GDM1 (cell line): ENCODE measurements around the gene ARHGAP30.

Experiments used
- DNase-seq: peaks from one replicate; lab custom pipeline; 2025; lab: John Stamatoyannopoulos, UW

The ARHGAP30 gene

DNA sequence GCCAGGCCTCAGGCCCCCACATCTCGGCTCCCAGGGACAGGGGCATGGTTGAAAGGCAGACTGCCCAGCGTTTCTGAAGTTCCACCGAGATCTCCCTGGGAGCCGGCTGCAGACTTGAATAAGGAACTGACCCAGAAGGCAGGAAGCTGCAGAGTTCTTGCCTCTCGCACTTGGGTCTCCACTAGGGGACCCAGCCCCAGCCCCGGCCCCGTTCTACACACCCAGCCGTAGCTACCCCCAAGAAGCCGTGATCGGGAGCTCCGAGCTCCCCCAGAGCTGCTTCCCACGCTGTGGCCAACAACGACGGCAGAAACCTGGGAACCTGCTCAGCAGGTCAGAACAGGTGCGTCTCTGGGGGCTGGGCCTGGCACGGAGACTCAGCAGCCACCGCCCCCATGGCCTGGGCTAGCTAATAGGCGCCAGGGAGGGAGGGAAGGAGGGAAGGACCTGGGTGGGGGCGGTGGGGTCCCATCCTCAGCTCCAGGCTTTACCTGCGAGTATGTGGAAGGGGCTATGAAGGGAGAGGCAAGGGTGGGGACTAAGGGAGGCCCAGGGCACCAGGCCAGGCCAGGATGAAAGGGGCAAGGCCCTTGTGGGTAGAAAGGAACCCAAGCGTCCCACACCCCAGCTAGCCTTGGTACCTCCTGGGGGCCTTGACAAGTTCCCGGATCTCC, 19.7 kb upstream of the ARHGAP30 start, which contains the start of gene NECTIN4:
Gene NECTIN4, minus strand, starts transcription at position 308 of the 674 bp plus-strand sequence. Its CDS starts 262 bp downstream, at position 46.
- no peak for DNase-seq

DNA sequence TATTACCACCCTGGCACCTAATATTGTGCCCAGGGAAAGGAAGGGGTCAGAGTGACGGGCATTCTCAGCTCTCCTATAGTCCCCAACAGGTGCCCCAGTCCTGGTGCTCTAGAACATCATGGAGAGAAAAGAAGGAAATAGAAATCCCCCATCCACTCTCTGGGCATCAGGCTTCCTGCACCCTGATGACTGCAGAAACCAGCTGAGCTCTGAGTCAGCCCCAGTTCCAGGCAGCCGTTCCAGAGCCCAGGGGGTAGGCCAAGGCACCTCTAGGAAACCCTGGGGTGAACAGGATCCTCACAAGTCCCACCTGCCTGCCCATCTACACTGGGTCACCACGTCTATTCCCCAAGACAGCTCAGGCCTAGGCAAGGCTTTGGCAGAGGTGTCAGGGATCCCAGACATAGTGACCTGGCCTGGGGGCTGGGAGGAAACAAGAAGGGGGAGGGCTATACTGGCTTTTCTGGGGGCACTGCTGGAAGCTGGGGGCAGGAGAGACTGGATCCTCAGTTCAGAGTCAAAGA, 19.0 kb upstream of the ARHGAP30 start:
- no peak for DNase-seq

DNA sequence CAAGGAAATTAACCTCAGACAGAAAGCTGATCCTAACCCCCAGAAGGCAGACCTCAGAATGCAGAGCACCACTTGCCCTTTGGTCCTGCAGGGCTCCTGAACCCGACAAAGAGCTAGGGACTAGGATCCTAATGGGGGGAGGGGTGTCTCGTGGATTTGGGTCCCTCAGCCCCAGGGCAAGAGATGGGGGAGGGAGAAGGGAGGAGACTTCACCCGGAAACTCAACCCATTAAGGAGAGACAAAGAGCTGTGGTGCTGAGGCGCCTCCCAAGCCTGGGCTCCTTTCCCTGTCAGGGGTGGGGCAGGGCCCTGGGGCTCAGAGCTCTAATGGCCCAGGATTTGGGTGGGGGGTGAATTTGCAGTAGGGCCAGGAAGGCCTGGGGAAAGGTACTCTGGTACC, 16.8 kb upstream of the ARHGAP30 start:
- DNase-seq = no peak

DNA sequence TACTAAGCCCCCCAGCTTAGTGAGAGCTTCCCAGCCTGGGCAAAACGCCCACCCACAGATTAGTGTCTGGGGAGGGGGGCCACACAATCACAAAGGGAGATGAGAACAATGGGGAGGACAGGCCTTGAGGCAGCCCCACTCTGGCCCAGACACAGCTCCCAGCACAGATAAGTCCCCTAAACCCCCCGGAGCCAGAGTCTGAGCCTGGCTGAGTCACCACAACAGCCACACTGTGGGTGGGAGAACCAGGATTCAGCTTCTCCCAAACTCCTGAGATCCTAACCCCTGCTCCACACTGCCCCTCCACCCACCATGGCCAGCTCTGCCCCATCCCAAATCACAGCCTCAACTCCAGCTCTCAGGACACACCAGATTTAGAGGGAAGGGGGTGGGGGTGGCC, 15.5 kb upstream of the ARHGAP30 start:
- DNase-seq = no peak

DNA sequence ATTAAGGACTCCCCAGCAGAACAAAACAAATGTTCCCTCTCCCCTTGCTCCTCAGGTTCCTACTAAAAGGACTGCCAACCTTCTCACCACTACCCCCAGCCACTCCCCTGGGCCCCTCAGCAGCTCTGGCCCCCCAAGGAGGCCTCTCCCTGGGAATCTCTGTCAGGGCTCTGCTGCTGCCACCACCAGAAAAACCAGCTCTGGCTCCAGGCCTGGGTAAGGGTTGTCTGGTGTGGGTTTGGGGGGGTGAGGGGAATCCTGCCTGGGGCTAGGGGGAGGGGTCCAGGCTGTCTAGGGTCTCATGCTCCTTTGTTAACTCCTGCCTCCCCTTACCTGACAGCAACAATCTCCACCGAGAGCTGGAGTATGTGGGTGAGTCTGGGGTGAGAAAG, 14.9 kb upstream of the ARHGAP30 start:
- no peak for DNase-seq

DNA sequence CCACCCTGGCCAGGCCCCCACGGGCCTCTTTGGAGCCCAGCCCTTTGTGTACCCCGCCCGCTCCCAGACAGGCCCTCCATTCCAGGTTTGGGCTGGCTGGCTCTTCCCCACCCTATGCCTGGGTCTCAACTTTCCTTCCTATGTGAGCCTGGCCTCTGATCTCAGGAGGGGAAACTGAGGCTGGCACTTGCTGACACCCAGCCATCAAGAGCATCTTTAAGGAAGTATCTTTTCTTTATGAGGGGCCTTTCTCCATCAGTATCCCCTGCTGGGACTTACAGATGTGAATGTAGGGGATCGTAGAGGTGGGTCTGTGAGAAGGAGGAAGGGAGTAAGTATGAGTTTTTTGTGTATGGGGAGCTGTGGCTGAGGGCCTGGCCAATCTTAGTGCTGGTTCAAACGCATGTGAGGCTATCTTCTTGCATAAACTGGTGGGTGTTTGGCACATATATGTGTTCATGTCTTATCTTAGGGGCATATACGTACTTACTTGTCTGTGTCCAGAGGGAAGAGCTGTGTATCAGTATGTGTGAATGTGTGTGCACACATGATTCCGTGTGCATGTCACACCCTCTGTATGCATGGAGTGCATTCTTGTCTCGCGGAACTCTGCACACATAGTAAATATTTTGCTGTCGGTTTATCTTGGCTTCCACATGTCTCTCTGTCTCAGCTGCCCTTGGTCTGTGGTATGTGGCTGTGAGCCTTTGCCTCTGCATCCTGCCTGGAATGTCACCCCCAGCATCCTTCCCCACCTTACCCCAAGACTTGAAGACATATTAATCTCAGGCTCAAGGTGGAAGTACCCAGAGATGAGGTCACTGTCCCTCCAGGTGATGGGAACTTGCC, 14.3 kb upstream of the ARHGAP30 start:
- DNase-seq = no peak

DNA sequence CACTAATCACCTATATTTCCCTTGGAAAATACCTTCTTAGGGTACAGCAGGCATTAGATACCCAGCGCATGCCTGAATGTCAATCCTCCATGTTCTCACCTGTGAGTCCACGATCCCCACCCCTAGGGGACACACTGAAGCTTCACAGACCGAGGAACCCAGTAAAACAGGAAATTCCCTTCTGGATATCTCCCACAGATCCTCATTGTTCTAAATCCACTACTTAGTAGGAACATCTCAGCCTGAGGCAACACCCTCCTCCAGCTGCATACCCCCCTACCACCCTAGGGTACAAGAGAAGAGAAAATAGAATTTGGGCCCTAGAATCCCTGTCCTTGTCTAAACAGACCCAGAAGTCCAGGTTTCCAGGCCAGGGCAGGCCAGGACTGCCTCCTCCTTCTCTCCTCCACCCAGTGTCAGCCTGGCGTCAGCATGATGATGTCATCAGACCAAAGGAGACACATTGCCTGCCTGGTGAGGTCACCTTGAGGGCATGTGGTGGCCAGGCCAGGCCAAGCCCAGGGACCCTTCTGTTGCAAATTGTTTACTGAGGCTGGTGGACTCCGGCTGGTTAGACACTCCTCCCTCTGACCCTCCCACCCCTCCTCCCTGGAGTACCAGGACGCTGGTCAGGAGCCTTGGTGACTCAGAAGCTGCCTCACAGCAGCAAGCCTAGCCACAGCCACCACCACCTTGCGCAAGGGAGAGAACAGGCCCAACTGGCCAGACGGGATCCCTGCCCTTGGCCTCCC, 13.5 kb upstream of the ARHGAP30 start:
- no peak for DNase-seq

DNA sequence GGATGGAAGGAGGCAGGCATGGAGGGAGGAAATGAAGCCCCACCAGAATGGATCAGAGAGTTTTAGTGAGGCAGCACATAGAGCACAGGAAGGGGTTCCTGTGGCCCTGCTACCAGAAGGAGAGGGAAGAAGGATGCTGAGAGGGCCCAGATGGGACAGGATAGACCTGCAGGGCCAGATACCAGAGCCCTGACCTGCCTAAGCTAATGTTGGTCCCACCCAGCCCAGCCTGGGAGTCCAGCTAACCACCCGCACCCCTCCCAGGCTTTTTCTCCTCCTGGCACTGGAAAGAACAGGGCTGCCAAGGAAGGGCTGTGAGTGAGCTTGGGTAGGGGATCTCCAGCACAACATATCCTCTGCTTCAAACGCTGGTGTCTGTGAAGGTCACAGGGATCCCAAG, 12.8 kb upstream of the ARHGAP30 start:
- no peak for DNase-seq

DNA sequence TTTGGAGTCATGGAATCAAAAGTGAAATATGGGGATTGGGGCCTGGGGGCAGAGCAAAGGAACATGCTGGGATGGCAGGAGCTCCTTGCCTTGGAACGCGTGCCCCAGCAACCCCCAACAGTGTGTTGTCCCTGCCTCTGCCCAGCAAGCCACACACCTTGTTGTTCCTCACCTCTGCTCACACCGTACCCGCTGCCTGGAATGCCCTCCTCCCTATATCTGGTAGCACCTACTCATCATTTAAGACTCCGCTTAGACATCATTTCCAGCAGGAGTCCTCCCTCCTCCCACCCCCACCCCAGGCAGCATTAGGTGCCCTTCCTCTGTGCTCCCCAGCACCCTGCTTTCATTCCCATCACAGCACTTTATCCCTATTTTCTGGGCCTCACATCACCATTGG, 11.8 kb upstream of the ARHGAP30 start:
- no peak for DNase-seq

DNA sequence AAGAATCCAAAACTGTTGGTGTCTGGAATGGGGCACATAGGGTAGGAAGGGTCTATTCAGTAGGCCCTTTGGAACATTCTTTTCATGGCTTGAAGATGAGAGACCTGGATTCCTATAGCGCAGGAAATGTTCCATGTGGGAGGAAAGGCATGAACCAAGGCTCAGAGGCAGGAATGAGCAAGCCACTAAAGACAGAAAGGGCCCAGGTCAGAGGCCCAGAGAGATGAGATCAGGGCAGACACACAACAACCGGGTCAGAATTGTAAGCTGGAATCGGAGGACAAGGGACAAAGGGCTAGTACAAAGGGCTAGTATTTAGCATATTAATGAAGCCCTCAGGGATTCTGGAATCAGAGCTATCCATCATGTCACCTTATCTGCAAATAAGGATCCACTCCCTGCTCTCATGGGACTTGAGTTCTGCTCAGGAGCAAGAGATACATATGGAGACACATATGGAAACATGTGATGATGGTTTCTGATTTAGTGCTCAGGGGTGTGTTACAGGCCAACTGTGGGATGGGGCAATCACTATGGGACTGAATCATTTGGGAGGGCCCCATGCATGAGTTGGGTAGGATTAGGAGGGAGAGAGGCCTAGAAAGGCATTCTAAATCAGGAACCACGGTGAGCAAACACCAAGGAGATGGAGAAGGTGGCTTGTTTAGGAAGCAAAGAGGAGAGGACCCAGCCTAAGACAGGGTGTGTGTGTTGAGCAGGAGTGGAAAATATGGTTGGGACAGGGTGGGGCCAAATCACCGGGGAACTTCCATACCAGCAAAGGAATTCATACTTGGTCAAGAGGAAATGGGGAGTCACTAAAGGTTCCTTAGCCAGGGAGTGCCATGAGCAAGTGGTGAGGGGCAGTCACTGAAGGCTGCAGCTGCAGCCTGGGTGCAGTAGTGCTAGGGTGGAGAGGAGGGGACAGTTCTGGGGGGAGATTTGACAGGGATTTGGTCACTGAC, 11.0 kb upstream of the ARHGAP30 start:
- DNase-seq = no peak

DNA sequence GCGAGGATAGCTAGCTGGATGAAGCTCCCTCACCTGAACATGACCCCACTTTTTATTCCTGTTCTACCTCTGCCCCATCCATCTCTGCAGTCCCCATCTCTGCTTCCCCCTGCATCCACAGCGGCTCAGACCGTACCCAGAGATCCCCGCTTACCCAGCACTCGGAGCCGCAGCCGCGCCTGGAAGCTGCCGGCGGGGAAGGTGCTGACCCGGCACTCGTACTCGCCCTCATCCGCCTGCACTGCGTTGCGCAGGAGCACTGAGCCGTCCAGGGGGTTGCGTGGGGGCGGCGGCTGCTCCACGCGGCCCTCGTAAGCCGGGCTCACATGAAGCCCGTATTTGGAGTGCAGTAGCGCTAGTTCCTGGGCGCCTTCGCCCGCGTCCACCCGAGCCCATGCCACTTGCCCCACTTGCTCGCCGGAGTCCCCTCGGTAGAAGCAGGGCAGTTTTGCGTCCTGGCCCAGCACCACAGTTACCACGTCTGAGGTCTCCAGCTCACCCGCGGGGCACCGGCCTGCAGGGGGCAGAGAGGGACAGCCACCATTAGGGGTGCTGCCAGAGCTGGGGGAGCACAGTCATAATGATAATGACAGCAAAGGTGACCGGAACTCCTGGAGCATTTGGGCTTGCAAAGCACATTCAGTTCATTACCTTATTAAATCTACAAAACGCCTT, 9.9 kb upstream of the ARHGAP30 start:
- DNase-seq = no peak

DNA sequence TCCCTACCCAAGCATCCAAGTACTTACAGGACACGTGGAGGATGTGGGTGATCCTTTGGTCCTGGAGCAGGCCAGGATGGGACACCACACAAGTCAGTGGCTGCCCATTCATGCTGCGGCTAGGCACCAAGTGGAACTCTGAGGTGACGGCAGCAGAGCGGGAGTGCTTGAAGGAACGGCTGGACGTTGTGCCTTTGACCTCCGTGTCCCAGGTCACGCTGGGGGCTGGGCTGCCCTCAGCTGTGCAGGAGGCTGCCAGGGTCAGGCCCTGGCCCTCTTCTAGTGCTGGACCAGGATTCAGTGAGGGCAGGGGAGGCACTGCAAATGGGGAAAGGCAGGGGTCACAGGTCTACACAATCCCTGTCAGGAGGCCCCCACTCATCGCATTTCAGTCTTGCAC, 7.7 kb upstream of the ARHGAP30 start:
- DNase-seq = no peak

DNA sequence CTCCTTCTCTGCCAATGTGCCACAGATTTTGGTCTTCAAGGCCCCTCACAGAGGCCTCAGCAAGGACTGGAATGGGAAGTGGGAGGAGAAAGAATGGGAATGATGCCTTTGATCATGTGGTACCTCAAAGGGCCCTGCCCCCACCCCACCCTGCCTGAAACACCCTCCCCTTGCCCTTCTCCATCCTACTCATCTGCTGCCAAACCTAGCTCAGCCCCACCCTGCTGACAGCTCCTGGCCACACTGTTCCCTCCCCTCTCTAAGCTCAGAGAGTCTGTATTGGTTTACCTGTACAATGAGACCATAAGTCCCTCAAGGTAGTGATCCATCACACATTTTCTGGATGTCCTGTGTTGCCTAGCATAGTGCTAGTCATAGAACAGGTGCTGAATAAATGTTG, 6.7 kb upstream of the ARHGAP30 start:
- DNase-seq = no peak

DNA sequence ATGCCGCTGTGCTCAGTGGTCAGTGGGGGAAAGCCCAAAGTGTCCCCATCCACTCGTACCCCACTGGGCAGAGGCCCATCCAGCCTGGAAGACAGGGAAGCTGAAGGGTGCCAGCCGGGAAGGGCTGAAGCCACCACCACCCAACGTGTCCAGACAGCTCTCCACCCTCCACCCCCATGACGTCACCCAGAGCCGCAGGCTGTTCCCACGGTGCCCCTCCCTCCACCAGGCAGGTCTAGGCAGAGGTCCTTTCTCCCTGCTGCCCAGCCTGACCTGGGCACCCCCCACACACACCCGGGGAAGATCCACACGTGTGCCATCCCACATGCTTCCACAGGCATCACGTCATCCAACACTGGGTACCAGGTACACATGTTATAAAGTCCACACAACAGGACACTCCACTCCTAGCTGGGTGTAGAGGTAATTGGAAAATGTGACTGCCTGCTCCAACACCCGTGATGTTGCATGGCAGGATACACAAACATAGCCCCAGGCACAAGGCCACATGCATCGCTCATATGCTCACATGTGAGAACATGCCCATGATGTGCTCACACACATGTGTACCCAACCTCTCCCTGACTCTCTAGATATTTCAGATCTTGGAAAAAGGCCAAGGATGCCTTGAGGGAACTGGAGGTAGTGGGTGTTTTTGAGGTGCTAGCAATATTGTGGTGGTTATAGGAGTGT, 5.1 kb upstream of the ARHGAP30 start:
- no peak for DNase-seq

DNA sequence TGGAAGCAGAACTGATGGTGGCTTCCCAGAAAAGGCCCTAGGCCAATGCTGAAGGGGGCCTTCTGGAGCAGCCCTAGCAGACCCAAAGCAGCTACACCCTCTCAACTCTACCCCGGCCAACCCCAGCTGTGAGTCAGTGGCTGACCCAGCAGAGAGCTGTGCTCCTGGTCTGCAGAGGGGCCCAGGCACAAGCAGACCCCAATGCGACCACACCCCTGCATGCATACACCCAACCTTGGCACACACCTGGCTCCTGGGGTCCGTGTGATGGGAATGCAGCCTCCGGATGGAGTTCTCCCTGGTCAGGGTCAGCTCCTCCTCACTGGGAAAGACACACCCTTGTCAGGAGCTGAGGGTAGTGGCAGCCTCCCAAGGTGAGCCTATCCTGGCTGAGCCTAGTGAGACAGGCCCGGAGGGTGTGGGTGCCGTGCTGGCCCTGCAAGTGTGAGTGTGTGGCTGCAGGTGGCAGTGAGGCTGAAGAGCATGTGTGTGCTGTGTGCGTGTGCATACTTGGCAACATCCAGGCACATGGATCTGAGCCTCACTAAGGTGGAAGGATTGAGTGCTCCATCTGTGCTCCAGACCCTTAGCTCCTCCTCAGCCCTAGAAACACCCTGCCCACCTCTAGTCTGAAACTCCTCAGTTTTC, 3.9 kb upstream of the ARHGAP30 start:
- DNase-seq = no peak

DNA sequence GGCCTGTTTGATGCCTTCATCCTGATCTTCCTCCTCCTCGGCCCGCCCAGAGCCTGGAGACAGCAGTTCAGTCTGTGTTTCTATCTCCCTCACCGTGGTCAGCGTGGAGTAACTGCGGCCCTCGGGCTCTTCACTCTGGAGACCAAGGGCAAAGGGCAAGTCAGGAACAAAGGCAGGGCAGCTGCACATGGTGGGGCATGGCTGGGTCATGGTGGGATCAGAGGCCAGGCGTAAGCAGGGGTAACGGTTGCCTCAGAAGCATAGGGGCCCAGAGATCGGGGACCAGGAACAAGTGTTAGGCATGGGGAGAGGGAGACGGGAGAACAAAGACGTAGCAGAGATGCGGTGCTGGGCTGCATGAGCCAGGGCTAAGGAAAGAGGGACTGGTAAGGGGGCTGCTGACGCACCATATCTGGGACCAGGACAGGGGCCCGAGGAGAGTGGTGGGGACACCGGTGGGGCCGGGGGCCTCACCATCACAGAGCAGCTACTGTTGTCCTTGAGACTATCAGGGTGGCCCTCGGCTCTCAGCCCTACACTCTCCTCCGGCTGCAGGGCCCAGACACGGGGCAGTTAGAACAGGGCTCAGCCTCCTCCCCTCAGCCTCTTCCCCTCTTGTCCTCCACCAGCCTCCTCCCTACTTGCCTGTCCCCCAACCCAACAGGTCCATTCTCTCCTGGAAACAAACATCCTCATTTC, 3.2 kb upstream of the ARHGAP30 start:
- DNase-seq = no peak

DNA sequence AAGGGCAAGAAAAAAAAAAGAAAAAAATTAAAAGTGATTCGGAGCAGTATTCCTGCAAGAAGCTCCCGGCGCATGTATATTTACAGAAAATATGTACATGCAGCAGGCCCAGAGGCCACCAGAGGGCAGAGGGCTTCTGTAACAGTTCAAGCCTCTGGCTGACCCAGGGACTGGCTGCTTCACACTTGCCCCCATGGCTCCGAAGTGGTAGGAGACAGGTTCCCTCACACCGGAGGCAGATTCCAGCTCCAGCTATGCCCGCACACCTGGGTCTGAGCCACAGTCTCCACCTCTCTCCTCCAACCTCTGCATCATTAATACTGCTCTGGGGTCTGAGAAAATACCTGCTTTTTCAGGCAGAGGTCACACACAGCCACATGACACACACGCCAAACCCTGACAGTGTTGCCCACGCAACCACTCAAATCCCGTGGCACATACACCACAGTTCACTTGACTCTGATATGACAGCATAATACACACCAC, 2.2 kb upstream of the ARHGAP30 start:
- peak; percentile 62 for DNase-seq

DNA sequence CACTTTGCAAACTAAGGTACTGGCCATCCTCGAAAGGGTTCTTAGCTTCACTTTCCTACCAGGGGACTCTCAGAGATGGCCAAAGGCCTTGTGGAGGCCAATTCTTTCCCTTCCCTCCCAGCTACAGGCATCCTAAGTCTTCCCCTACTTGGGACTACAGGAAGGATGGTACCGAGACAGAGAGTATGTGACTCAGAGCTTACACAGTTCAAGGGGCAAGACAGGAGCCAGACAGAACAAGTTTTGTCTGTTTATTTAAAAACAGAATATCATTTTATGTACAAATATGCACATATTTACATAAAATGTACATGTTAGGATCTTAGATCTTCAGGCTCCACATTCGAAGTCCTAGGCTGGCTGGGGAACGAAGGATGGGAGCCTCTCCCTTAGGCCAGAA, 1.1 kb upstream of the ARHGAP30 start:
- DNase-seq = no peak

DNA sequence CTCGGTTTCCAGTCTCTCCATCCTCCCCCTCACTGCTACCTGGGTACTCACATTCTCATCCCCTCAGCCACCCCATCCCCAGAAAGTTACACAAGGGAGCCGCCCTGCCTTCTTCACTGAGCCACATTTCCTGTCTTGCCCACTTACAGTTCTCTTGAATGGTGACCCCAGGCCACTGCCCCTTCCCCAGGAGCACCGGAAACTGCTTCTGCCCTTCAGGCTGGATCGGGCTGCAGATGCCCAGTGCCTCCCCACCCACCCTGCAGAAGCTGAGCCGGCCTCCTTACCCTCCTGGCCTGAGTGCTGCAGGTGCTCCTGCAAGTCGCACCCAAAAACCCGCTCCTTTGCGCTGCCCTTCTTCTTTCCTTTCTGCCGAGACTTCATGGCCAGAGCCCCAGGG, 450 bp downstream of the ARHGAP30 start:
- DNase-seq = no peak
